GM18907 (cell line): ENCODE measurements around the gene IL17REL.

ENCODE experiments used
- ATAC-seq: cut with Tn5 transposase; IDR thresholded peaks from one replicate; pipeline ENCODE4 v1.9.1; 2021; ENCODE audit warnings: mild to moderate bottlenecking, moderate library complexity; ENCODE audit not compliant: unreplicated experiment

The IL17REL gene

DNA sequence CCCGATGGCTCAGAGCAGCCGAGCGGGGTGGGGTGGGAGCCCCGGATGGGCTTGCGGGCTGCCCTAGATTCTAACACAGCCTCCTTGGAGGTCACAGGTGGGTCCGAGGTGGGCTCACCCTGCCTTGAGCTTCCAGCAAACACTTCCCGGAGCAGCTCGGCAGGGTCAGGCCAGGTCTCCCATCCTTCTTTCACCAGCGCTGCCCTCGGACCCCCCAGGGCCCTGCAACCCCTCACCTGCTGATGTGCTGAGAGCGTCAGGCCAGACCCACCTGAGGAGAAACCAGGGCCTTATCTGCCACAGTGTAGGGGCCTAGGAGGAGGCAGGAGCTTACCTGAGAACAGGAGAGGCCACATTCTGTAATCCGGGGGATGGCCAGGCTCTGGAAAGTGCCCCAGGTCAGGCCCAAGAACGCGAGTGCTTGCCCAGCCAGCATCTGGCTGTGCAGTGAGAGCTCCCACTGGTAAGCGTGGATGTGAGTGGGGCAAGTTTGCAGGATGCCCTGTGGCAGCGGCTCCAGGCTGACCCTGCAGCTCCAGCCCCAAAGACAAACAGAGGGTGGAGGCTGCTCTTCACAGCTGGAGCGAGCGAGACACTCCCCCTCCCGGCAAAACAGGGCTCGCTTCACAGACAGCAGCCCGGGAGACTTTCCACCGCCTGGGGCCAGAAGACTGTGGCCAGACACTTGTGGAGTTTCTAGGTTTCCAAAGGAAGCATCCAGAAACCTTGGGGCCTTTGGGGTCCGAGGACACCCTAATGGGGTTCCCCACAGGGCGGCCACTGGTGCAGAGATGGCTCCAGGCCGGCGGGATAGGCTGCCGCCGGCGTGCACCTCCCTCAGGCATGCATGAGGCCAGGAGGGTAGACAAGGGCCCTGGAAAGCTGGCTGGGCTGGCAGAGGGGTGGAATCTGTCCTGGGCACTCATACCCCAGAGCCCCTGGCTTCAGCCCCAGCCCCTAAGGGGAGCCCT is at the start of gene IL17REL:
Gene IL17REL, minus strand, starts transcription at position 555 of the 971 bp plus-strand sequence. Its CDS starts 119 bp downstream, at position 436.
- no peak for ATAC-seq

DNA sequence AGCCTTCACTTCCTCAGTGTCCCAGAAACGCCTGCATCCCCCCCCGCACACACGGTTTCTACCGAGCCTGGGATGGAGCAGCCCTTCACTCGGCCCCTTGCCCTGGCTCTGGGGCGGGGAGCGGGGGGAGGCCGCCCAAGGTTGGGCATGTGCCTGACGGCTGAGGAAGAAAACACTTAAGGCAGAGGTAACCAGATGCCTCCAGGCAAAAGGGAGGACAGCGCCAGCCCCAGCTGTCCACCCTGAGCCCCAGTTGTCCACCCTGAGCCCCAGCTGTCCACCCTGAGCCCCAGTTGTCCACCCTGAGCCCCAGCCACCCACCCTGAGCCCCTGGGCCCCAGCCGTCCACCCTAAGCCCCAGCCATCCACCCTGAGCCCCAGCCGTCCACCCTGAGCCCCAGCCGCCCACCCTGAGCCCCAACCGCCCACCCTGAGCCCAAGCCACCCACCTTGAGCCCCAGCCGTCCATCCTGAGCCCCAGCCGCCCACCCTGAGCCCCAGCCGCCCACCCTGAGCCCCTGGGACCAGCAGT is 49.3 kb upstream of the IL17REL start:
- no peak for ATAC-seq

DNA sequence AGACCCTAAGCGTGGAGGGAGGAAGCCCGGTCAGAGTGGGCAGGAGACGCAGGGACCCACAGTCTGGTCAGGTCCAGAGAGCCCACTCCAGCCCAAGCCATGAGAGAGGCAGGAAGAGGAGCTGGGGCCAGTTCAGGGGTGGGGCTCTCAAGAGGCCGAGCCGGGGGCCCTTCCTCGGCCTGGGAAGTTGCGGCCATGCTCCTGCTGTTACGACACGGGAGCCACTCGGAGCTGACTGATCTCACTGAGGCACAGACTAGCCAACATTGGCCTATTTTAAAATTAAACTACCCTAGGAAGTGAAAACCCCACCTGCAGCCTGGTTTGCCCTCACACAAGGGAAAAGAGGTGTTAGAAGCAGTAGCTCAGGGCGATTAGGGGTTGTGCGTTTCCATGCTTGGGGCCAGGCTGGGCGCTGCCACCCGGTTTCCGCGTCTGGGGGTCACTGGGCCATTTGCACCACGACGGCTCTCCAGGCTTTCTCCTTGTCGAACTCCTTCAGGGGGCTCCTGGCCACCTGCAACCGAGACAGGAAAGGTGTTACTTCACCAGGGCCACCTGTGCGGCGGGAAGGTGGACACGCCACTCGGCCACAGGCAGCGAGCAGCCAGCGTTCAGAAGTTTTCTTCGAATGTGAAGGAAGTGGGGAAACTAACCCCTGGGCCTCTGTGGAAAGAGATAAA is 48.7 kb upstream of the IL17REL start:
- ATAC-seq = no peak

DNA sequence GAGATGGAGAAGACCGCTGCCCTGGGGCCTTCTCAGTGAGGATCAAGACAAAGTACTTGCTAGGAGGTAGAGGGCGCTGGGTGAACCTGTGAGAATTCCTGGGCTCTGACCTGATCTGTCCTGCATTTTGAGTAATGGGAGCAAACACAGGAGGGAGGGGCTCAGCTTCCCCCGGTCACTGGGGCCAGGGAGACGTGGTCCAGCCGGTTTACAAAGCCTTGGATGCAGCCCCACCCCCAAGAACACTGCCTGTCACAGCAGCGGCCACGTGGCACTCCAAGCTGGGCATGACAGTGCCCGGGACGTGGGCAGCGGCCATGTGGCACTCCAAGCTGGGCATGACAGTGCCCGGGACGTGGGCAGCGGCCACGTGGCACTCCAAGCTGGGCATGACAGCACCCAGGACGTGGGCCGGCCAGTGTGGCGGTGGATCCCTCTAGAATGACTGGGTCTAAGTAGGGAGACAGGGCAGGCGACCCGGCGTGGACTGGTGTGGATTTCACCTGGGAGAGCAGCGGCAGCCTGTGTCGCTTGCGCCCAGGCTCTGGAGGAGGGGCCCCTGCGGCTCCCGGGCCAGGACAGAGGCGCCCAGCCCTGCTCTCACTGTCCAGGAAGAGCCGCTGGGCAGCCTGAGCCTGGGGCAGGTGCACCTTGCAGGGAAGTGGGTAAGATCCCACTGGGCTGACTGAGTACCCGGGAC is 48.0 kb upstream of the IL17REL start:
- no peak for ATAC-seq

DNA sequence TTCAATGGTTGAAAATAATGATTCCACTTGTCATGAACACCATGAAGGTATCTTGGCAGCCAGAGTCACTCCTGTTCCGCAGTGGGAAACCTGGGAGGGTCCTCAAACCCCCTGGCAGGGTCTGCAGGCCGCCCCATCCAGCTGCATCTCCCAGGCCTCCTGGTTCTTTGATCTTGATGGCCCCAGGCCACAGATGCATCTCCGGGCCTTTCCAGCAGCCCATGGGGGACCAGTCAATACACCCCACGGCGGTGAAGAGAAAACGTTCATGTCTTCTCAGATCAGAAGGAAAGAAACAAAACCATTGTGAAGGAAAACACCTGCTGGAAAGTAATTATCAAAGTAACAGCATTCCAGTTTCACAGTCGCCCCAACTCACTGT is 47.3 kb upstream of the IL17REL start:
- ATAC-seq = no peak

DNA sequence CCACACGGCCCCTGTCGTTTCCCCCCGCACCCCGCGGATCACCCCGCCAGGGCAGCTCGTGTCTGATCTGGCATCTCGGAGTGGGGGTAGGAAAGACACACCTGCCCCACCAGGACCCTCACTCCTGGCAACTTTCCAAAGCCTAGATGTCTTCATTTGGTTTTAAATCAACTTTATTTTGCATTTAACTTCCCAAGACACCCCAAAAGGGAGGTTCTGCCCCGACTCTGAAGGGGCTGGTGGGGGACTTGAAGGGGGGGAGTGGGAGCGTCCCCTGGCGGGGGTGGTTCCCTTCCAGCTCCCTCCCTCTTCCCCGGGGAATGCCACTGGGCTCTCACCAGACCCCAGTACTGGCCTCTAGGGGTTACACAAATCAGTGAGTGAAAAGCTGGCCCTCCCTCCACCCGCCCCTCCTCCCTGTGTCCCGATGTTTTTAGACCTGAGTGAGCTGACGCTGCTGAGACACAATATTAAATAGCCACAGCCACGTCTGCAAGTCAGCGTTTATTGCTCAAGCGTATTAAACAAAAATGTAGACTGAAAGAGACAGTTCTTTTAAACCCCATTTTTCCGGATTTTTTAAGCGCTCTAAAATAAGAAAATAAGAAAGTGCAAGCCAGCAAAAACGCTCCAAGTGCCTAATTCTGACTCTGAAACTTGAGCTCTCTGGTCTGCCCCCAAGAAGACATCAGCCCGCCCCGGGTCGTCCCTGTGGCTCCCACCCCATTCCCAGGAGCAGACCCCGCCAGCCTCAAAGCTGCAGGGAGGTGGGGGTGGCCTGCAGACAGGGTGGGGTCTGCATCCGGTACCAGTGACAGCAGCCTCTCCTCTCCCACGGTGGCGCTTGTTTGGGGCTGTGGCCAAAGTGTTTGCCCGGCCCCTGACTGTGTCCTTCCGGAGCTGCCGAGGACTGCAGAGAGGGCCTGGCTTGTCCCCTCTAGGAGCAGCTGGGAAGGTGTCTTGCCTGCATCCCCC is 46.6 kb upstream of the IL17REL start:
- ATAC-seq = no peak

DNA sequence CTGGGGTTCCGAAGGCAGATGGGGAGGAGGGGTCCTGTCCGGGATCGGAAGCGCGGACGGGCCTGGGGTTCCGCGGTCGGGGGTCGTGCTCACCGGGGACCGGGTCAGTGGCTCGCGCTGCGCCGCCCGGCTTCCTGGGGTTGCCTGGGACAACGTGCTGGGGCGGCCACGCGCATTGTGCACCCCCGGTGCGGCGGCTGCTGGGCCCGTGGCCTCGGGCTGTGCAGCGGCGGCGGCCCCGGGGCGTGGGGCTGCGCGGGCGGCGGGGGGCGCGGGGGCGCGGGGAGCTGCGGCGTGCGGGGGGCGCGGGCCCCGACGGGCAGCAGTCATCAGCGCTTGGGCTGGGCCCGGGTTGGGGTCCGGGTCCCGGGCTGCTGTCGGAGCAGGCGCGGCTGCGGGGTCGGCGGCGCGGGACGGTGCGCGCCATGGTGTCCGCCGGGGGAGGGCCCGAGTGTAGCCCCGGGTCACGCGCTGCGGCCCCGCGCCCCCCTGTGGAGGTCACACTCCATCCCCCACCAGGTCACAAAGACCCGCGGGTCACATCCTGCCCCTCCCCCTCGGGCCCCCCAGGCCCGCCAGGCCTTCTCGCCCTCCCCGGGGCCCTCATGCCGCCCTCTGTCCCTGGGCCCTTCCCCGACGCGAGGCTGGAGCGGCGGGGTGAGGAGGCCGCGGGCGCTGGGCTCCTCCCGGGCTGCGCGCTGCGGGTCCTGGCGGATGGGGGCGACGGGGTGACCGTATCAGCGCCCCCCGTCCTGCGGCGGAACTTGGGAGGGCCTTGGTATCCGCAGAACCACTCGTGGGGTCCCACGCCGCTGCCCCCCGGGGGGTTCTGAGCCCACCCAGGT is 45.7 kb upstream of the IL17REL start, which contains the start of gene TTLL8:
Gene TTLL8, minus strand, starts transcription at position 238 of the 845 bp plus-strand sequence.
- ATAC-seq = no peak

DNA sequence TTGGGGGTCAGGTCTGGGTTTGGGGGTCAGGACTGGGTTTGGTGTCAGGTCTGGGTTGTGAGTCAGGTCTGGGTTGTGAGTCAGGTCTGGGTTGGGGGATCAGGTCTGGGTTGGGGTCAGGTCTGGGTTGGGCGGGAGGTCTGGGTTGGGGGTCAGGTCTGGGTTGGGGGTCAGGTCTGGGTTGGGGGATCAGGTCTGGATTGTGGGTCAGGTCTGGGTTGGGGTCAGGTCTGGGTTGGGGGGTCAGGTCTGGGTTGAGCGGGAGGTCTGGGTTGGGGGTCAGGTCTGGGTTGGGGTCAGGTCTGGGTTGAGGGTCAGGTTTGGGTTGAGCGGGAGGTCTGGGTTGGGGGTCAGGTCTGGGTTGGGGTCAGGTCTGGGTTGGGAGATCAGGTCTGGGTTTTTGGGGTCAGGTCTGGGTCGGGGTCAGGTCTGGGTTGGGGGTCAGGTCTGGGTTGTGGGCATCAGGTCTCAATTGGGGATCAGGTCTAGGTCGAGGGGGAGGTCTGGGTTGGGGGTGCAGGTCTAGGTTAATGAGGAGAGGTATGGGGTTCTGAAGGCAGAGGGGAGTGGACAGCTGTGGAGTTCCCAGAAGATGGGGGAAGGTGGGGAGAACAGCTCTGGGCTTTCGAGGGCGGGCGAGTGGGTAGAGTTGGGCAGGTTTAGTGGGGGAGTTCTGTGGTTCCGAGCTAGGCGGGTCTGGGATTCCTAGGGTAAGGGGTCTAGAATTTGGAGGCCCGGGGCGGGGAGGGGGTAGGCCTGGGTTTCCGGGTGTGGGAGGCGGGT is 44.9 kb upstream of the IL17REL start:
- no peak for ATAC-seq

- ATAC-seq = no peak
These were observed 43.8 kb upstream of the IL17REL start for GRCh38 chr22:50056214-50056972.

GRCh38 chr22:50053861-50054260 is 41.3 kb upstream of the IL17REL start:
- ATAC-seq = no peak

DNA sequence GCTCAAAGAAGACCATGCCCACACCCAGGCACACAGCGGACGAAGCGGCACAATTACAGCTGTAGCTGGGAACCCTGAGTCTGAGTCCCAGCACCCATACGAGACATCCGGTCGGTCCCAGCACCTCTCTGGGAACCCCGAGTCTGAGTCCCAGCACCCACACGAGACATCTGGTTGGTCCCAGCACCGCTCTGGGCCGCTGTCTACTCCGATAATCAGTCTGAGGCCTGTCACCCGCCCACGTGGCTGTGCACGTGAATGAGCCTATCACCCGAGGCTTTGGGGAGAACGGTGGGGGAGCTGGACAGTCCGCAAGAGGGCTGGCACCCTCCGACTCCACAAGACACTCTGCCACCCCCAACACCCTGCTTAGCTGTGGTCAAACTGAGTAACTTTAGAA is 39.4 kb upstream of the IL17REL start:
- ATAC-seq = no peak

DNA sequence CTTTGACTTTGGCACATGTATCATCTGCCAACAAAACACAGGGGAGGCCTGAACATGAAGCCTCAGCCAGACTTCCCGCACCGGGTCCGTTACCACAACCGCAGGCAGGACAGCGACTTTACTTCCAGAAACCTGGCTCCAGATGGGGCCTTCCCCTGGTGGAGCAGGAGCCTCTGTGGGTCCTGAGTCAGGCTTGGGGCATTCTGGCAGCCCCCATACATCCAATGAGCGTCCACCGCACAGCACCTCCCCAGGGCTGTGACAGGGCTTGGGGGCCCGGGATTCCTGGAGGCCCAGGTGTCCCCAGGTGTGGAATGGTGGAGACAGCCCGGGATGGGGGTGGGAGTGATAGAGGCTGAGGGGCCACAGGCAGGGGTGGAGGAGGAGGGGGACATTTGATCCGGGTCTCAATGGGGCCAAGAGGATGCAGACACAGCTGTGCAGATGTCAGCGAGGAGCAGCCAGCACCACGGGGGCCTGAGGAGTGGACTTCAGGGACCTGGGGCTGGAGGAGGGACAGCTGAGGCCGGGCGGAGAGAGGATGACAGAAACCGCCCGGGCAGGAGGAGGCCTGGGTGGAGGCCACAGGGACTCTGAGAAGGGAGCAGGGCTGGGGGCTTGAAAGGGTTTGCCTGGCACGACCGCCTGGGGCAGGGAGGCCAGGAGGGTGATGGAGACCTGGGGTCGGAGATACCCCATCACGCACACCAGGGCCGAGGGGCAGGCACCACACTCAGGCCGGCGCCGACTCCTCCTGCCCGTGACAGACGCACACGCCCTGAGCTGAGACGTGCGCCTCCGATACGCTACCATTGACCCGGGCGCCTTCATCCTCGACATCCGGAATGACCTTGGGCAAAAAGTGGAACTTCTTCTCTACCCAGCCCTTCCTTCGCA is 37.0 kb upstream of the IL17REL start:
- no peak for ATAC-seq

DNA sequence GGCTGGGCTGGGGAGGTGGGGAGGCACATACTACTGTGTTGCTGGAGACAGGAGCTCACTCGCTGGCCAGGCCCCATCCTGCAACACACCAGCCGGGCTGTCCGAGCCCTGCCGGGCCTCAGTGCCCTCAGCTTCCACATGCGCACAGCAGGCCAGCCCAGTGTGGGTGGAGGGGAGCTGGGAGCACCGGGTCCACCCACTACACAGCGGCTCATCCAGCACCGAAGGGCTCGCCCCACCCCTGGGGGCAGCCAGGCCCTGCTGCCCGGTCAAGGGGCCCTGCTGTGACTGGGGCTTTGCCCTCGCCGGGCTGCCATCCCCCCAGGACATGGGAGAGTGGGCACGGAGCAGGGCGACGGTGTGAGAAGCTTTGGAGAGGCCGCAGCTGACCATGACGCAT is 36.3 kb upstream of the IL17REL start:
- ATAC-seq = no peak

DNA sequence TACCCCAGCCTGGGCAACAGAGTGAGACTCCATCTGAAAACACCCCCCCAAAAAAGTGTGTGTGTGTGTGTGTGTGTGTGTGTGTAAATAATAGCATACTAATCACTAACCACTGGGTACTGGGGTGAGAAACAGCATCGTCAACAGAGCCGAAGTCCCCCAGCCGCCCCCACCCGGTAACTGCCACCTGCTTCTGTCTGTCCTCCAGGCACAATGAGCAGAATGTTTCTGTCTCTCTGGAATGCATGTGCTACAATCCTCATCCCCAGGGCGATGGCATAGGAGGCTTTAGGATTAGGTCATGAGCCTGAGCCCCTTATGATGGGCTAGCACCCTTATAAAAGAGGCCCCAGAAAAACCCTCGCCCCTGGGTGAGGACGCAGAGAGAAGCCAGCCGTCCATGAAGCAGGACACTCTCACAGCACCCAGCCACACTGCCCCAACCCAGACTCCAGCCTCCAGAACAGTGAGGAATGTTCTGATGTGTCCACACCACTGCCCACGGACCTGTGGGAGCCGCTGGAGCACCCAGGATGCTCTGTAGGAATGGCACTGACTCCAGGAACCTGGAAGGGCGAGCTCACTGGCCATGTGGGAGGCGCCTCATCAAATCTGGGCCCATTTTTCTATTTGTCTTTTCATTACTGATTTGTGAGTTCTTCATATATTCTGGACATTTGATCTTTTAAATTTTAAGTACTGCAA is 35.6 kb upstream of the IL17REL start:
- ATAC-seq = no peak

GRCh38 chr22:50047346-50047745 is 34.8 kb upstream of the IL17REL start:
- ATAC-seq = no peak
